A549 (cell line): ENCODE measurements around the gene SPAG9. TPM values are rescaled to one million over a fixed set of nuclear protein-coding genes. Genes with fewer than 3 reads are reported as not detected.

Source experiments
- ATAC-seq, 2 experiments: fragments of 200-7000 bp in 1 of 2; fragments of >200 bp in 1 of 2; cut with Nextera tagmentation in 1 of 2; cut with Tn5 transposase in 1 of 2; 3 replicates each; pipeline versions ENCODE4 v1.8.0 to v1.9.1; 2018 to 2020; ENCODE audit warnings: mild to moderate bottlenecking in 1 of 2, moderate library complexity in 1 of 2
- CTCF ChIA-PET: fragments of 300-600 bp; sonication (Branson Sonifier 250); formaldehyde crosslinking; extraction: SDS; loops from one replicate; lab custom pipeline; 2021; ENCODE audit warnings: antibody characterized with exemption, inconsistent platforms; lab: Yijun Ruan, JAX
- POLR2A ChIA-PET: fragments of 350-600 bp; formaldehyde crosslinking; extraction: SDS; loops from one replicate; lab custom pipeline; 2021; ENCODE audit warnings: antibody characterized with exemption, inconsistent platforms; lab: Yijun Ruan, JAX
- DNase-seq, 2 experiments: peaks; one replicate each; pipeline versions ENCODE4 v3.0.0 to v3.0.0-alpha.2; 2011 to 2016; ENCODE audit warnings: low read depth in 1 of 2, low spot score in 1 of 2
- FAIRE-seq: peaks from 2 replicates; lab custom pipeline; 2011; peaks lifted over from hg19 to GRCh38; lab: Jason Lieb, UNC
- H3K27ac ChIP-seq, 2 experiments: fragments of >200 bp; sonication (Bioruptor Twin); formaldehyde crosslinking; 3 replicates each; pipeline ENCODE4 v1.5.1; 2016 to 2017
- H3K4me1 ChIP-seq: fragments of >200 bp; sonication (Bioruptor Twin); formaldehyde crosslinking; 3 replicates; pipeline ENCODE4 v1.6.1; 2016
- H3K4me2 ChIP-seq: fragments of >200 bp; sonication (Bioruptor Twin); formaldehyde crosslinking; 3 replicates; pipeline ENCODE4 v1.6.1; 2016
- H3K4me3 ChIP-seq: fragments of >200 bp; sonication (Bioruptor Twin); formaldehyde crosslinking; 3 replicates; pipeline ENCODE4 v1.5.1; 2016
- H3K9me3 ChIP-seq: fragments of >200 bp; sonication (Bioruptor Twin); formaldehyde crosslinking; 3 replicates; pipeline ENCODE4 v1.6.1; 2016
- ATOH8 ChIP-seq: fragments of 250-450 bp; sonication (Bioruptor Pico); IDR thresholded peaks from 2 replicates; pipeline ENCODE4 v1.5.0; 2020; ENCODE audit warnings: low read depth, mild to moderate bottlenecking, moderate library complexity
- BHLHE40 ChIP-seq: IDR thresholded peaks from 2 replicates; pipeline ENCODE4 v1.6.1; 2012; ENCODE audit warnings: low read depth, low read length, inconsistent platforms
- CBX2 ChIP-seq: fragments of 200-600 bp; sonication (generic); IDR thresholded peaks from 2 replicates; pipeline ENCODE4 v1.6.1; 2016; ENCODE audit warnings: low read depth, mild to moderate bottlenecking, borderline replicate concordance
- CTCF ChIP-seq: fragments of >200 bp; sonication (Bioruptor Twin); formaldehyde crosslinking; IDR thresholded peaks from 3 replicates; pipeline ENCODE4 v1.5.1; 2016
- FOXS1 ChIP-seq: fragments of 250-450 bp; sonication (Bioruptor Pico); IDR thresholded peaks from 2 replicates; pipeline ENCODE4 v1.5.0; 2020; ENCODE audit warnings: mild to moderate bottlenecking, moderate library complexity
- HDAC2 ChIP-seq: fragments of 200-600 bp; sonication (generic); IDR thresholded peaks from 2 replicates; pipeline ENCODE4 v1.6.1; 2016
- HEYL ChIP-seq: fragments of 250-450 bp; sonication (Bioruptor Pico); IDR thresholded peaks from 2 replicates; pipeline ENCODE4 v1.8.0; 2021; ENCODE audit warnings: mild to moderate bottlenecking, moderate library complexity
- HOXB13 ChIP-seq: fragments of 250-450 bp; sonication (Bioruptor Pico); IDR thresholded peaks from 2 replicates; pipeline ENCODE4 v1.5.0; 2020; ENCODE audit warnings: low read depth, mild to moderate bottlenecking, moderate library complexity
- MYC ChIP-seq: IDR thresholded peaks from 2 replicates; pipeline ENCODE4 v1.6.1; 2012; ENCODE audit warnings: mild to moderate bottlenecking, inconsistent platforms, low read length, improper control_type of control experiment, borderline replicate concordance
- POLR2AphosphoS2 ChIP-seq: conservative IDR thresholded peaks from 2 replicates; pipeline ENCODE4 v1.6.1; 2012; ENCODE audit warnings: low read length, improper control_type of control experiment, inconsistent platforms
- RCOR1 ChIP-seq: fragments of 150-350 bp; IDR thresholded peaks from 2 replicates; pipeline ENCODE4 v1.6.1; 2014; ENCODE audit warnings: antibody characterized with exemption, low read length, low read depth
- TFCP2L1 ChIP-seq: fragments of 250-450 bp; sonication (Bioruptor Pico); IDR thresholded peaks from 2 replicates; pipeline ENCODE4 v1.5.0; 2021; ENCODE audit warnings: mild to moderate bottlenecking
- TP53 ChIP-seq: fragments of 250-450 bp; sonication (Bioruptor Pico); IDR thresholded peaks from 2 replicates; pipeline ENCODE4 v1.5.0; 2021; ENCODE audit warnings: mild to moderate bottlenecking, moderate library complexity
- ZFP36 ChIP-seq: fragments of 450-650 bp; IDR thresholded peaks from 2 replicates; pipeline ENCODE4 v1.6.1; 2014; ENCODE audit warnings: borderline replicate concordance; ENCODE audit not compliant: partially characterized antibody
- WGBS: methylation state at CpG from one replicate; pipeline ENCODE4 v1.1.6; 2017; ENCODE audit errors: missing lambda C conversion rate; 5-methylcytosine and 5-hydroxymethylcytosine counted together
- polyA plus RNA-seq, 4 experiments: library from polyadenylated mRNA; depleted of rRNA in 3 of 4; stranded (reverse); fragments of >200 nt; fragmentation: RNase III in 1 of 4; extraction: RNeasy Plus Mini Kit Qiagen cat#74134 plus additional on column Dnase treatment in 1 of 4; gene quantifications; 2 replicates in 3 of 4; 3 replicates in 1 of 4; pipeline ENCODE4 v1.2.3, GENCODE V29; 2011 to 2017
- TF ChIP-seq, protein P1 (sequence below): fragments of 250-450 bp; sonication (Bioruptor Pico); IDR thresholded peaks from 2 replicates; pipeline ENCODE4 v1.5.0; 2021; ENCODE audit warnings: mild to moderate bottlenecking, moderate library complexity, borderline replicate concordance
- TF ChIP-seq, protein P2 (sequence below): IDR thresholded peaks from 2 replicates; pipeline ENCODE4 v1.6.1; 2012
- TF ChIP-seq, protein P3 (sequence below): fragments of >200 bp; sonication (Bioruptor Twin); formaldehyde crosslinking; IDR thresholded peaks from 2 replicates; pipeline ENCODE4 v1.6.1; 2016
- TF ChIP-seq, protein P4 (sequence below): fragments of 450-650 bp; IDR thresholded peaks from 2 replicates; pipeline ENCODE4 v1.6.1; 2014; ENCODE audit warnings: antibody characterized with exemption

The SPAG9 gene
- polyA plus RNA-seq, 2 of the 4 experiments (the other 2 are of a cell fraction): 69.0 to 71.1 TPM

DNA sequence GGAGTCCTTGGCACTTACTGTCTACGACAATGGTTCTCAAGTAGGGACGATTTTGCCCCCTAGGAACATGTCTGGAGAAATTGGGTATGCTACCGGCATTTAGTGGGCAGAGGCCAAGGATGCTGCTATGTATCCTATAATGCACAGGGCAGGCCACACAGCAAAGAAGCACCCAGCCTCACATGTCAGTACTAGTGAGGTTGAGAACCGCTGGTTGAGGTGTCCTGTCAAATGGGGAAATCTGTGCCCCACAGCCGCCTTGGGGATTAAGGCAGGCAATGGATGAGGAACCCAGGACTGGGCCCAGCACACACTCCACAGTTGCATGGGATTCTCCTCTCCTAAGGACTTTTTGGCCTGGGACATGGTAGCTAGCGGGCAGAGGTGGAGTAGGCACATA lies 167.8 kb downstream of the SPAG9 start:
- no peak for DNase-seq
- POLR2A ChIA-PET: interaction anchor here (0.7 to 18.7 kb wide), 4 partner anchors 89 to 167 kb away, joined by 3 to 648 read pairs (median 5); partner anchors contain the start of gene TOB1
- TF ChIP-seq HEYL (CRISPR knock-in tag) (no peak), POLR2AphosphoS2 (no peak), FOXS1 (CRISPR knock-in tag) (no peak), CTCF (no peak), CBX2 (no peak), ZFP36 (no peak), TFCP2L1 (no peak), HOXB13 (no peak), ATOH8 (CRISPR knock-in tag) (no peak), RCOR1 (no peak)
- TF ChIP-seq, protein P1, sequence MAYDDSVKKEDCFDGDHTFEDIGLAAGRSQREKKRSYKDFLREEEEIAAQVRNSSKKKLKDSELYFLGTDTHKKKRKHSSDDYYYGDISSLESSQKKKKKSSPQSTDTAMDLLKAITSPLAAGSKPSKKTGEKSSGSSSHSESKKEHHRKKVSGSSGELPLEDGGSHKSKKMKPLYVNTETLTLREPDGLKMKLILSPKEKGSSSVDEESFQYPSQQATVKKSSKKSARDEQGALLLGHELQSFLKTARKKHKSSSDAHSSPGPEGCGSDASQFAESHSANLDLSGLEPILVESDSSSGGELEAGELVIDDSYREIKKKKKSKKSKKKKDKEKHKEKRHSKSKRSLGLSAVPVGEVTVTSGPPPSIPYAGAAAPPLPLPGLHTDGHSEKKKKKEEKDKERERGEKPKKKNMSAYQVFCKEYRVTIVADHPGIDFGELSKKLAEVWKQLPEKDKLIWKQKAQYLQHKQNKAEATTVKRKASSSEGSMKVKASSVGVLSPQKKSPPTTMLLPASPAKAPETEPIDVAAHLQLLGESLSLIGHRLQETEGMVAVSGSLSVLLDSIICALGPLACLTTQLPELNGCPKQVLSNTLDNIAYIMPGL (CRISPR knock-in tag): no peak
- TF ChIP-seq, protein P2, sequence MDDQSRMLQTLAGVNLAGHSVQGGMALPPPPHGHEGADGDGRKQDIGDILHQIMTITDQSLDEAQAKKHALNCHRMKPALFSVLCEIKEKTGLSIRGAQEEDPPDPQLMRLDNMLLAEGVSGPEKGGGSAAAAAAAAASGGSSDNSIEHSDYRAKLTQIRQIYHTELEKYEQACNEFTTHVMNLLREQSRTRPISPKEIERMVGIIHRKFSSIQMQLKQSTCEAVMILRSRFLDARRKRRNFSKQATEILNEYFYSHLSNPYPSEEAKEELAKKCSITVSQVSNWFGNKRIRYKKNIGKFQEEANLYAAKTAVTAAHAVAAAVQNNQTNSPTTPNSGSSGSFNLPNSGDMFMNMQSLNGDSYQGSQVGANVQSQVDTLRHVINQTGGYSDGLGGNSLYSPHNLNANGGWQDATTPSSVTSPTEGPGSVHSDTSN: no peak
- TF ChIP-seq, protein P3, sequence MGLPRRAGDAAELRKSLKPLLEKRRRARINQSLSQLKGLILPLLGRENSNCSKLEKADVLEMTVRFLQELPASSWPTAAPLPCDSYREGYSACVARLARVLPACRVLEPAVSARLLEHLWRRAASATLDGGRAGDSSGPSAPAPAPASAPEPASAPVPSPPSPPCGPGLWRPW: no peak
- peaks cover 60% of the 10 kb centered on the region for H3K4me1 ChIP-seq
- no peaks in the 10 kb centered on the region for H3K9me3 ChIP-seq
- H3K4me2 ChIP-seq: no peak overlapping the region
- WGBS: 80% methylated on average over 6 of the region's 6 CpGs
- H3K4me3 ChIP-seq: no peak overlapping the region
- CTCF ChIA-PET: interaction anchor here (1.5 to 28.2 kb wide), 5 partner anchors 12 to 168 kb away, joined by 3 to 1502 read pairs (median 47); partner anchors contain the start of gene TOB1
- H3K27ac ChIP-seq: peak overlapping the region in 1 of 2 experiments; percentile 81; a peak in 3 of 6 replicates
- ATAC-seq: no peak
- no peak for FAIRE-seq

- 63% methylated on average over 5 of the region's 5 CpGs for WGBS
- ChIA-PET CTCF (interaction anchor here (0.7 to 28.2 kb wide), 13 partner anchors 8 to 322 kb away, joined by 3 to 1502 read pairs (median 6); partner anchors contain the start of genes NME1 and TOB1), POLR2A (interaction anchor here (0.7 to 18.7 kb wide), 3 partner anchors 89 to 168 kb away, joined by 4 to 648 read pairs (median 6); partner anchors contain the start of gene TOB1)
- Histone ChIP-seq H3K4me3 (no peak overlapping the region), H3K9me3 (no peaks in the 10 kb centered on the region), H3K27ac (peak overlapping the region; percentile 4 to 98; a peak in 5 of 6 replicates), H3K4me1 (peaks cover 69% of the 10 kb centered on the region), H3K4me2 (0 out of 3 replicates have a peak overlapping the region, but pooled peaks have one; percentile 1)
- ATAC-seq: no peak
- TF ChIP-seq HOXB13 (peak; percentile 31; the same call in 1 of the 2 replicates), HDAC2 (no peak), BHLHE40 (peak; percentile 44; the same call in 1 of the 2 replicates), MYC (0 out of 2 replicates have a peak, but pooled peaks have one; percentile 33), TP53 (CRISPR knock-in tag) (no peak), ATOH8 (CRISPR knock-in tag) (0 out of 2 replicates have a peak, but pooled peaks have one; percentile 15)
- TF ChIP-seq, protein P4, sequence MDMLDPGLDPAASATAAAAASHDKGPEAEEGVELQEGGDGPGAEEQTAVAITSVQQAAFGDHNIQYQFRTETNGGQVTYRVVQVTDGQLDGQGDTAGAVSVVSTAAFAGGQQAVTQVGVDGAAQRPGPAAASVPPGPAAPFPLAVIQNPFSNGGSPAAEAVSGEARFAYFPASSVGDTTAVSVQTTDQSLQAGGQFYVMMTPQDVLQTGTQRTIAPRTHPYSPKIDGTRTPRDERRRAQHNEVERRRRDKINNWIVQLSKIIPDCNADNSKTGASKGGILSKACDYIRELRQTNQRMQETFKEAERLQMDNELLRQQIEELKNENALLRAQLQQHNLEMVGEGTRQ: peak; percentile 60
- no peak for FAIRE-seq
- peak; percentile 27 to 65 for DNase-seq
These were observed 168.7 kb downstream of the SPAG9 start for GRCh38 chr17:50952013-50952412.
